ENCODE data around the gene POLR3K.

GRCh38 chr16:54237-54581 is 801 bp upstream of the POLR3K start:
- TF ChIP-seq POLR2AphosphoS5 (IDR thresholded peaks at IDR 0.05): no peak
- no peak for TF ChIP-seq CTCF (IDR thresholded peaks at IDR 0.05 in 8 of 11, conservative IDR thresholded peaks at IDR 0.05 in 3 of 11)
